Measurements from ENCODE around the gene LIX1. TPM values are rescaled to one million over a fixed set of nuclear protein-coding genes. Genes with fewer than 3 reads are reported as not detected.

The LIX1 gene
- total RNA-seq, 1 experiment from 2014 or later: not detected

GRCh38 chr5:97112230-97112629 is 30.2 kb downstream of the LIX1 start:
- Mint-ChIP-seq H3K27ac (no peak overlapping the region), H3K9me3 (no peaks in the 10 kb centered on the region), H3K4me3 (no peak overlapping the region), H3K4me1 (peaks cover 29% of the 10 kb centered on the region), H3K36me3 (no peaks in the 10 kb centered on the region), H3K27me3 (ENCODE audit: low read depth) (no peaks in the 10 kb centered on the region)
- ChIA-PET POLR2A (no interaction called here), CTCF (no interaction called here)
- DNase-seq (ENCODE audit: low spot score) (no peak), ATAC-seq (no peak)
- TF ChIP-seq, protein P1, sequence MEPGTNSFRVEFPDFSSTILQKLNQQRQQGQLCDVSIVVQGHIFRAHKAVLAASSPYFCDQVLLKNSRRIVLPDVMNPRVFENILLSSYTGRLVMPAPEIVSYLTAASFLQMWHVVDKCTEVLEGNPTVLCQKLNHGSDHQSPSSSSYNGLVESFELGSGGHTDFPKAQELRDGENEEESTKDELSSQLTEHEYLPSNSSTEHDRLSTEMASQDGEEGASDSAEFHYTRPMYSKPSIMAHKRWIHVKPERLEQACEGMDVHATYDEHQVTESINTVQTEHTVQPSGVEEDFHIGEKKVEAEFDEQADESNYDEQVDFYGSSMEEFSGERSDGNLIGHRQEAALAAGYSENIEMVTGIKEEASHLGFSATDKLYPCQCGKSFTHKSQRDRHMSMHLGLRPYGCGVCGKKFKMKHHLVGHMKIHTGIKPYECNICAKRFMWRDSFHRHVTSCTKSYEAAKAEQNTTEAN (CRISPR knock-in tag; IDR thresholded peaks at IDR 0.05): no peak
- TF ChIP-seq TEAD1 (CRISPR knock-in tag; IDR thresholded peaks at IDR 0.05) (no peak), ZNF671 (CRISPR knock-in tag; IDR thresholded peaks at IDR 0.05) (no peak), ZNF121 (CRISPR knock-in tag; IDR thresholded peaks at IDR 0.05) (no peak), GTF2I (CRISPR knock-in tag; conservative IDR thresholded peaks at IDR 0.05) (no peak), SMAD4 (CRISPR knock-in tag; IDR thresholded peaks at IDR 0.05) (no peak), KAT7 (CRISPR knock-in tag; IDR thresholded peaks at IDR 0.05; ENCODE audit: borderline replicate concordance) (no peak), ESRRA (CRISPR knock-in tag; IDR thresholded peaks at IDR 0.05; ENCODE audit: borderline replicate concordance) (no peak), CREB1 (CRISPR knock-in tag; IDR thresholded peaks at IDR 0.05) (no peak), ARID4B (CRISPR knock-in tag; IDR thresholded peaks at IDR 0.05; ENCODE audit: borderline replicate concordance) (no peak)
- TF ChIP-seq, protein P2, sequence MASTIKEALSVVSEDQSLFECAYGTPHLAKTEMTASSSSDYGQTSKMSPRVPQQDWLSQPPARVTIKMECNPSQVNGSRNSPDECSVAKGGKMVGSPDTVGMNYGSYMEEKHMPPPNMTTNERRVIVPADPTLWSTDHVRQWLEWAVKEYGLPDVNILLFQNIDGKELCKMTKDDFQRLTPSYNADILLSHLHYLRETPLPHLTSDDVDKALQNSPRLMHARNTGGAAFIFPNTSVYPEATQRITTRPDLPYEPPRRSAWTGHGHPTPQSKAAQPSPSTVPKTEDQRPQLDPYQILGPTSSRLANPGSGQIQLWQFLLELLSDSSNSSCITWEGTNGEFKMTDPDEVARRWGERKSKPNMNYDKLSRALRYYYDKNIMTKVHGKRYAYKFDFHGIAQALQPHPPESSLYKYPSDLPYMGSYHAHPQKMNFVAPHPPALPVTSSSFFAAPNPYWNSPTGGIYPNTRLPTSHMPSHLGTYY (CRISPR knock-in tag; IDR thresholded peaks at IDR 0.05): no peak

DNA sequence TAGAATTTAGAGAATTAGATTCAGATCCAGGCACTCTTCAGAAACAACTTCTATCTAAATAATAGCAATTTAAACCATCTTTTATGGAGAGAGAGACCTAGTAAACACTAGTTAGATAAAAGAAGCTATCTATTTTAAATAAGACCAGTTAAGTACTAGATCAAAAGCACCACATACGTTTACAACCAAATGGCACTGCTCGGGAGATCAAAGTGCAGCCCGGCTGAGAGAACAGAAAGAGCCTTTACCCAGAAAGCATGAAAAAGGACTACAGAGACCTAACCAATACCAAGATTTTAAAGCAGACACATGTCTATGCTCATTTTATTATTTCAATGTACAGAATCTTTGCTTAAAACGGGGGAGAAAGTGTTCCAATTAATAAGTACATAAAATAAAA is 30.8 kb downstream of the LIX1 start:
- H3K4me1 Mint-ChIP-seq: peaks cover 26% of the 10 kb centered on the region
- no peaks in the 10 kb centered on the region for H3K9me3 Mint-ChIP-seq
- ChIA-PET CTCF (interaction anchor here (1.0 to 1.2 kb wide), 2 partner anchors 31 to 68 kb away, joined by 3 read pairs; partner anchors contain the start of gene LIX1), POLR2A (no interaction called here)
- ATAC-seq (no peak), DNase-seq (ENCODE audit: low spot score) (no peak)
- H3K36me3 Mint-ChIP-seq: no peaks in the 10 kb centered on the region
- H3K4me3 Mint-ChIP-seq: no peak overlapping the region
- no peak overlapping the region for H3K27ac Mint-ChIP-seq
- H3K27me3 Mint-ChIP-seq (ENCODE audit: low read depth): no peaks in the 10 kb centered on the region
- TF ChIP-seq ZNF281 (CRISPR knock-in tag; IDR thresholded peaks at IDR 0.05) (no peak), PRRX2 (CRISPR knock-in tag; IDR thresholded peaks at IDR 0.05) (no peak), USF1 (CRISPR knock-in tag; IDR thresholded peaks at IDR 0.05) (no peak), ZNF416 (CRISPR knock-in tag; IDR thresholded peaks at IDR 0.05) (no peak), ZNF121 (CRISPR knock-in tag; IDR thresholded peaks at IDR 0.05) (no peak), ZNF317 (CRISPR knock-in tag; IDR thresholded peaks at IDR 0.05; ENCODE audit: borderline replicate concordance, low read depth) (no peak), HMGXB4 (CRISPR knock-in tag; IDR thresholded peaks at IDR 0.05) (no peak)
- TF ChIP-seq, protein P2 (CRISPR knock-in tag; IDR thresholded peaks at IDR 0.05): no peak
